K562 (cell line): ENCODE results near the gene DOCK6. TPM values are rescaled to one million over a fixed set of nuclear protein-coding genes. Genes with fewer than 3 reads are reported as not detected.

Source experiments
- ATAC-seq: fragments of 200-7000 bp; cut with Tn5 transposase; 3 replicates; pipeline ENCODE4 v1.9.1; 2020; ENCODE audit warnings: moderate library complexity
- BruUV-seq: library from RNA; stranded (reverse); fragments of 400-500 nt; replicated peaks from 2 replicates; lab custom pipeline; 2021; lab: Mats Ljungman, UMichigan
- CTCF ChIA-PET: fragments of 300-600 bp; formaldehyde crosslinking; extraction: SDS; loops from one replicate; lab custom pipeline; 2021; ENCODE audit warnings: low intra/inter-chr PET ratio; lab: Yijun Ruan, JAX
- POLR2A ChIA-PET: fragments of 300-600, 350-650 bp; sonication (Branson Sonifier 250); formaldehyde crosslinking; extraction: SDS; loops from one replicate; lab custom pipeline; 2021; ENCODE audit warnings: antibody characterized with exemption, inconsistent platforms; lab: Yijun Ruan, JAX
- DNase-seq, 4 experiments: peaks; one replicate each; pipeline versions ENCODE4 v3.0.0 to v3.0.0-alpha.2; 2011 to 2018; ENCODE audit warnings: low spot score in 3 of 4, mixed read lengths in 3 of 4; ENCODE audit errors: extremely low read depth in 1 of 4
- FAIRE-seq: peaks from 2 replicates; lab custom pipeline; 2011; peaks lifted over from hg19 to GRCh38; lab: Jason Lieb, UNC
- H2AFZ ChIP-seq: 2 replicates; pipeline ENCODE4 v1.6.0; 2011; ENCODE audit warnings: low read depth, low read length, control low read depth, inconsistent platforms
- H3K27ac ChIP-seq: fragments of 200-600 bp; 3 replicates; pipeline ENCODE4 v1.8.0; 2011; ENCODE audit warnings: low read depth, mild to moderate bottlenecking, control low read depth, inconsistent platforms, low read length, moderate library complexity, mixed read lengths; ENCODE audit errors: extremely low read depth
- H3K27me3 ChIP-seq, 2 experiments: fragments of 300-600 bp in 1 of 2; 2 replicates in 1 of 2; 3 replicates in 1 of 2; pipeline versions ENCODE4 v1.6.0 to v1.8.0; 2011; ENCODE audit warnings: inconsistent platforms in 2 of 2, low read length in 2 of 2, mild to moderate bottlenecking in 1 of 2, mixed read lengths in 1 of 2, moderate library complexity in 1 of 2; ENCODE audit not compliant: control insufficient read depth in 2 of 2, insufficient read depth in 2 of 2
- H3K36me3 ChIP-seq: fragments of 300-600 bp; 3 replicates; pipeline ENCODE4 v1.8.0; 2011; ENCODE audit warnings: mild to moderate bottlenecking, low read length, inconsistent platforms; ENCODE audit not compliant: control insufficient read depth, insufficient read depth
- H3K4me1 ChIP-seq, 2 experiments: fragments of 200-600 bp in 1 of 2; replicated peaks in 1 of 2; 2 replicates in 1 of 2; 3 replicates in 1 of 2; pipeline versions ENCODE4 v1.5.1 to v1.8.0; 2011; ENCODE audit warnings: inconsistent platforms in 2 of 2, low read length in 2 of 2, mild to moderate bottlenecking in 1 of 2, mixed read lengths in 1 of 2, moderate library complexity in 1 of 2; ENCODE audit not compliant: control insufficient read depth in 2 of 2, insufficient read depth in 2 of 2
- H3K4me2 ChIP-seq: 2 replicates; pipeline ENCODE4 v1.6.1; 2011; ENCODE audit warnings: low read length, control low read depth, inconsistent platforms, mixed read lengths; ENCODE audit not compliant: insufficient read depth
- H3K4me3 ChIP-seq: fragments of 200-600 bp; sonication (generic), shearing (Covaris generic); 2 replicates; pipeline ENCODE4 v1.5.1; 2016; ENCODE audit warnings: control low read depth, inconsistent platforms
- H3K79me2 ChIP-seq: fragments of 200-600 bp; 3 replicates; pipeline ENCODE4 v1.8.0; 2011; ENCODE audit warnings: low read length, inconsistent platforms; ENCODE audit not compliant: control insufficient read depth, insufficient read depth
- H3K9ac ChIP-seq, 2 experiments: 2 replicates each; pipeline versions ENCODE4 v1.6.0 to v1.6.1; 2011; ENCODE audit warnings: low read depth in 2 of 2, low read length in 2 of 2, control low read depth in 1 of 2, inconsistent platforms in 1 of 2, mild to moderate bottlenecking in 1 of 2, mixed read lengths in 1 of 2; ENCODE audit not compliant: insufficient read depth in 1 of 2
- H3K9me1 ChIP-seq: one replicate; pipeline ENCODE4 v1.6.0; 2011; ENCODE audit warnings: inconsistent platforms, mild to moderate bottlenecking, low read length, moderate library complexity; ENCODE audit not compliant: control insufficient read depth, insufficient read depth
- H3K9me3 ChIP-seq: replicated peaks from 2 replicates; pipeline ENCODE4 v1.5.1; 2011; ENCODE audit warnings: low read depth, low read length, inconsistent platforms; ENCODE audit not compliant: control insufficient read depth, insufficient read depth
- H4K20me1 ChIP-seq: replicated peaks from 2 replicates; pipeline ENCODE4 v1.6.1; 2011; ENCODE audit warnings: low read length, inconsistent platforms, mixed read lengths; ENCODE audit not compliant: control insufficient read depth, insufficient read depth
- ESRRB ChIP-seq: fragments of 250-450 bp; sonication (Bioruptor Pico); IDR thresholded peaks from 2 replicates; pipeline ENCODE4 v1.5.0; 2020; ENCODE audit warnings: mild to moderate bottlenecking, moderate library complexity, borderline replicate concordance
- MAZ ChIP-seq, 2 experiments: fragments of 450-650 bp in 1 of 2; sonication (generic) in 1 of 2; formaldehyde crosslinking; IDR thresholded peaks in 1 of 2; conservative IDR thresholded peaks in 1 of 2; 2 replicates each; pipeline versions ENCODE4 v1.4.0 to v1.5.0; 2020; ENCODE audit warnings: mild to moderate bottlenecking in 1 of 2, missing genetic modification reagents in 1 of 2
- NR2F6 ChIP-seq: fragments of 450-650 bp; formaldehyde crosslinking; IDR thresholded peaks from 2 replicates; pipeline ENCODE4 v1.4.0; 2020; ENCODE audit warnings: mild to moderate bottlenecking
- PPARD ChIP-seq: fragments of 250-450 bp; sonication (Bioruptor Pico); IDR thresholded peaks from 2 replicates; pipeline ENCODE4 v1.8.0; 2022; ENCODE audit warnings: inconsistent platforms, mild to moderate bottlenecking, moderate library complexity
- STAT5B ChIP-seq: fragments of 250-450 bp; sonication (Bioruptor Pico); IDR thresholded peaks from 2 replicates; pipeline ENCODE4 v1.8.0; 2021; ENCODE audit warnings: mild to moderate bottlenecking, inconsistent platforms
- ZEB2 ChIP-seq: fragments of 450-650 bp; IDR thresholded peaks from 2 replicates; pipeline ENCODE4 v1.6.1; 2016
- ZNF212 ChIP-seq: fragments of 450-650 bp; formaldehyde crosslinking; IDR thresholded peaks from 2 replicates; pipeline ENCODE4 v1.4.0; 2020; ENCODE audit warnings: mild to moderate bottlenecking
- WGBS: fragments of 100-300 bp; shearing (Covaris generic); methylation state at CpG from one replicate; pipeline ENCODE4 v1.1.6; 2016; ENCODE audit warnings: low coverage, mixed read lengths; ENCODE audit not compliant: insufficient coverage; ENCODE audit errors: missing lambda C conversion rate; 5-methylcytosine and 5-hydroxymethylcytosine counted together
- in situ Hi-C: fragments of 300-500 bp; cut with MboI; formaldehyde crosslinking; loops from 4 replicates; pipeline ENCODE4 v1.15.0; 2018; ENCODE audit warnings: inconsistent platforms, mixed read lengths
- intact Hi-C: fragments of 100-400 bp; cut with micrococcal nuclease; formaldehyde crosslinking; loops from 2 replicates; pipeline ENCODE4 v1.14.2; 2022
- polyA plus RNA-seq, 8 experiments: library from polyadenylated mRNA; depleted of rRNA in 4 of 8; stranded (reverse) in 5 of 8; unstranded in 3 of 8; fragments of >200 nt; fragmentation: Nextera tagmentation in 2 of 8; fragmentation: Illumina TruSeq in 1 of 8; extraction: Ambion mirVana in 2 of 8; extraction: Trizol in 1 of 8; gene quantifications; 2 replicates each; pipeline versions ENCODE4 v1.2.1 to v1.2.3, GENCODE V29; 2011 to 2014; ENCODE audit warnings: inconsistent platforms in 1 of 8, missing spikeins in 1 of 8
- total RNA-seq, 7 experiments: library from RNA; depleted of rRNA in 6 of 7; stranded (reverse); fragments of >200 nt in 6 of 7; fragmentation: Illumina TruSeq in 2 of 7; extraction: Trizol in 2 of 7; gene quantifications; 2 replicates each; pipeline versions ENCODE4 v1.2.1 to v1.2.3, GENCODE V29; 2011 to 2021; ENCODE audit warnings: low replicate concordance in 1 of 7
- TF ChIP-seq, protein P1 (sequence below), 2 experiments: fragments of 150-350 bp in 1 of 2; IDR thresholded peaks; 2 replicates each; pipeline ENCODE4 v1.6.1; 2012 to 2016; ENCODE audit warnings: low read depth in 2 of 2, low read length in 2 of 2, mild to moderate bottlenecking in 1 of 2, moderate library complexity in 1 of 2
- TF ChIP-seq, protein P2 (sequence below): fragments of 250-450 bp; sonication (Bioruptor Pico); IDR thresholded peaks from 2 replicates; pipeline ENCODE4 v1.8.0; 2022; ENCODE audit warnings: moderate library complexity, mild to moderate bottlenecking, inconsistent platforms
- TF ChIP-seq, protein P3 (sequence below), 2 experiments: fragments of 450-650 bp in 1 of 2; sonication (generic) in 1 of 2; formaldehyde crosslinking in 1 of 2; IDR thresholded peaks in 1 of 2; conservative IDR thresholded peaks in 1 of 2; 2 replicates each; pipeline versions ENCODE4 v1.6.1 to v1.8.1; 2016 to 2023; ENCODE audit warnings: mild to moderate bottlenecking in 2 of 2, moderate library complexity in 2 of 2, inconsistent platforms in 1 of 2, missing genetic modification reagents in 1 of 2
- TF ChIP-seq, protein P4 (sequence below): sonication (generic); formaldehyde crosslinking; IDR thresholded peaks from 2 replicates; pipeline ENCODE4 v1.8.1; 2023; ENCODE audit warnings: mild to moderate bottlenecking, missing genetic modification reagents

DOCK6 gene
- total and polyA plus RNA-seq, 9 of the 15 experiments (the other 6 are each of a cell fraction or from before 2014, with no cell fraction given): 0.35 to 19.3 (median 3.8) TPM

DNA sequence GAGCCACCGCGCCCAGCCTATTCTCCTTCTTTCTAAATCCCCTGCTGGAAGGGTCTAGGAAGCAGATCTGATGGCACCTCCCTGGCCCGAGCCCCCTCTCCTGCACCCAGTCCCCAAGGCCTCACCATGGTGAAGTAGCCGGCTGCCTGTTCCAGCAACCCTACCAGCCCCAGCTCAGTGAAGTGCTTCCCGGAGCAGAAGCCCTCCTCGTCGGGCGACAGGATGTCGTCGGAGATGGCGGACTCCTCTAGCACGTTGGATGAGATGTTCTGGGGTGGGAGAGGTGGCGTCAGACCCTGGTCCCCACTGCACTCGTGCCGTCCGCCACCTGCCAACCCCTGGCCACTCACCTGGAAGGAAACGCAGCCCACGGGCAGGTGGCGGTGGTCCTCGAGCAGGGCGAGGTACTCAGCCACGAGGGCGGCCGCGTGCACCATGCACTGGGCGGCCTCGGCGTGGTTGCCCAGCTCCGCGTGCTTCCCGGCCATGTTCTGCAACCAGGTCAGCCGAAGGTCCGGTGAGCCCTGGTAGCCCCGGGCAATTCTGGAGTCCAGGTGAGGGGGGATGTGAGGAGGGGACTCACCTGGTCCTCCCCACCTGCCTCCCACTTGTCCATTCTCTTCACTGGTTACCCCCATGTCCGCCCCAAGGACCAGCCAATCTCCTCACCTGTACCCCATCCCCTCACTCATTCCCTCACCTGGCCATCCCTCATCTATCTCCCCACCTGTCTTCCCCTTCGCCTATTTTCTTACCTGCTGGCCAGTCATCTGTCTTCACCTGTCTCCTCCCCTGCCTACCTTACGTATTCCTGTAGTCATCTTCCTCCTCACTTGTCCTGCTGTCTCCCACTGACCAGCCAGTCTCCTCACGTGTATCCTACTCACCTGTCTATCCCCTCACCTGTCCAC lies 53.5 kb downstream of the DOCK6 start:
- H3K27ac ChIP-seq: no peak overlapping the region
- peaks cover 0 to 13% of the 10 kb centered on the region in 2 experiments; a peak in 2 of 5 replicates for H3K4me1 ChIP-seq
- no peak overlapping the region for H2AFZ ChIP-seq
- no peaks in the 10 kb centered on the region for H3K27me3 ChIP-seq
- H3K36me3 ChIP-seq: no peaks in the 10 kb centered on the region
- no peaks in the 10 kb centered on the region for H3K9me1 ChIP-seq
- POLR2A ChIA-PET: interaction anchor here (0.5 kb wide), 1 partner anchor 845 kb away, joined by 4 read pairs; no protein-coding TSS in a partner anchor
- DNase-seq: no peak
- WGBS: 74% methylated on average over 22 of the region's 38 CpGs
- no peak overlapping the region; a peak in 1 of 4 replicates for H3K9ac ChIP-seq
- no peaks in the 10 kb centered on the region for H4K20me1 ChIP-seq
- TF ChIP-seq, protein P1, sequence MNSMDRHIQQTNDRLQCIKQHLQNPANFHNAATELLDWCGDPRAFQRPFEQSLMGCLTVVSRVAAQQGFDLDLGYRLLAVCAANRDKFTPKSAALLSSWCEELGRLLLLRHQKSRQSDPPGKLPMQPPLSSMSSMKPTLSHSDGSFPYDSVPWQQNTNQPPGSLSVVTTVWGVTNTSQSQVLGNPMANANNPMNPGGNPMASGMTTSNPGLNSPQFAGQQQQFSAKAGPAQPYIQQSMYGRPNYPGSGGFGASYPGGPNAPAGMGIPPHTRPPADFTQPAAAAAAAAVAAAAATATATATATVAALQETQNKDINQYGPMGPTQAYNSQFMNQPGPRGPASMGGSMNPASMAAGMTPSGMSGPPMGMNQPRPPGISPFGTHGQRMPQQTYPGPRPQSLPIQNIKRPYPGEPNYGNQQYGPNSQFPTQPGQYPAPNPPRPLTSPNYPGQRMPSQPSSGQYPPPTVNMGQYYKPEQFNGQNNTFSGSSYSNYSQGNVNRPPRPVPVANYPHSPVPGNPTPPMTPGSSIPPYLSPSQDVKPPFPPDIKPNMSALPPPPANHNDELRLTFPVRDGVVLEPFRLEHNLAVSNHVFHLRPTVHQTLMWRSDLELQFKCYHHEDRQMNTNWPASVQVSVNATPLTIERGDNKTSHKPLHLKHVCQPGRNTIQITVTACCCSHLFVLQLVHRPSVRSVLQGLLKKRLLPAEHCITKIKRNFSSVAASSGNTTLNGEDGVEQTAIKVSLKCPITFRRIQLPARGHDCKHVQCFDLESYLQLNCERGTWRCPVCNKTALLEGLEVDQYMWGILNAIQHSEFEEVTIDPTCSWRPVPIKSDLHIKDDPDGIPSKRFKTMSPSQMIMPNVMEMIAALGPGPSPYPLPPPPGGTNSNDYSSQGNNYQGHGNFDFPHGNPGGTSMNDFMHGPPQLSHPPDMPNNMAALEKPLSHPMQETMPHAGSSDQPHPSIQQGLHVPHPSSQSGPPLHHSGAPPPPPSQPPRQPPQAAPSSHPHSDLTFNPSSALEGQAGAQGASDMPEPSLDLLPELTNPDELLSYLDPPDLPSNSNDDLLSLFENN (IDR thresholded peaks at IDR 0.05; ENCODE audit: low read depth in 2 of 2, low read length in 2 of 2): no peak
- TF ChIP-seq, protein P2, sequence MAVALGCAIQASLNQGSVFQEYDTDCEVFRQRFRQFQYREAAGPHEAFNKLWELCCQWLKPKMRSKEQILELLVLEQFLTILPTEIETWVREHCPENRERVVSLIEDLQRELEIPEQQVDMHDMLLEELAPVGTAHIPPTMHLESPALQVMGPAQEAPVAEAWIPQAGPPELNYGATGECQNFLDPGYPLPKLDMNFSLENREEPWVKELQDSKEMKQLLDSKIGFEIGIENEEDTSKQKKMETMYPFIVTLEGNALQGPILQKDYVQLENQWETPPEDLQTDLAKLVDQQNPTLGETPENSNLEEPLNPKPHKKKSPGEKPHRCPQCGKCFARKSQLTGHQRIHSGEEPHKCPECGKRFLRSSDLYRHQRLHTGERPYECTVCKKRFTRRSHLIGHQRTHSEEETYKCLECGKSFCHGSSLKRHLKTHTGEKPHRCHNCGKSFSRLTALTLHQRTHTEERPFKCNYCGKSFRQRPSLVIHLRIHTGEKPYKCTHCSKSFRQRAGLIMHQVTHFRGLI (CRISPR knock-in tag): no peak
- TF ChIP-seq PPARD (CRISPR knock-in tag) (no peak), ESRRB (no peak), STAT5B (no peak), ZEB2 (peak; percentile 79), MAZ (CRISPR knock-in tag; conservative IDR thresholded peaks at IDR 0.05 in 1 of 2, IDR thresholded peaks at IDR 0.05 in 1 of 2) (no peak), NR2F6 (CRISPR knock-in tag) (no peak), ZNF212 (CRISPR knock-in tag) (no peak)
- TF ChIP-seq, protein P3, sequence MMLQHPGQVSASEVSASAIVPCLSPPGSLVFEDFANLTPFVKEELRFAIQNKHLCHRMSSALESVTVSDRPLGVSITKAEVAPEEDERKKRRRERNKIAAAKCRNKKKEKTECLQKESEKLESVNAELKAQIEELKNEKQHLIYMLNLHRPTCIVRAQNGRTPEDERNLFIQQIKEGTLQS (IDR thresholded peaks at IDR 0.05): no peak
- TF ChIP-seq, protein P3 (CRISPR knock-in tag; conservative IDR thresholded peaks at IDR 0.05): no peak
- TF ChIP-seq, protein P4, sequence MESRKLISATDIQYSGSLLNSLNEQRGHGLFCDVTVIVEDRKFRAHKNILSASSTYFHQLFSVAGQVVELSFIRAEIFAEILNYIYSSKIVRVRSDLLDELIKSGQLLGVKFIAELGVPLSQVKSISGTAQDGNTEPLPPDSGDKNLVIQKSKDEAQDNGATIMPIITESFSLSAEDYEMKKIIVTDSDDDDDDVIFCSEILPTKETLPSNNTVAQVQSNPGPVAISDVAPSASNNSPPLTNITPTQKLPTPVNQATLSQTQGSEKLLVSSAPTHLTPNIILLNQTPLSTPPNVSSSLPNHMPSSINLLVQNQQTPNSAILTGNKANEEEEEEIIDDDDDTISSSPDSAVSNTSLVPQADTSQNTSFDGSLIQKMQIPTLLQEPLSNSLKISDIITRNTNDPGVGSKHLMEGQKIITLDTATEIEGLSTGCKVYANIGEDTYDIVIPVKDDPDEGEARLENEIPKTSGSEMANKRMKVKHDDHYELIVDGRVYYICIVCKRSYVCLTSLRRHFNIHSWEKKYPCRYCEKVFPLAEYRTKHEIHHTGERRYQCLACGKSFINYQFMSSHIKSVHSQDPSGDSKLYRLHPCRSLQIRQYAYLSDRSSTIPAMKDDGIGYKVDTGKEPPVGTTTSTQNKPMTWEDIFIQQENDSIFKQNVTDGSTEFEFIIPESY (CRISPR knock-in tag): peak; percentile 91
- ATAC-seq: no peak
- intact Hi-C loops (no loop called here), in situ Hi-C loops (no loop called here)
- no peak for FAIRE-seq
- H3K9me3 ChIP-seq: no peaks in the 10 kb centered on the region
- no TSS peak for BruUV-seq
- H3K79me2 ChIP-seq: no peaks in the 10 kb centered on the region
- CTCF ChIA-PET: no interaction called here
- no peak overlapping the region for H3K4me3 ChIP-seq
- no peak overlapping the region for H3K4me2 ChIP-seq
